ENCODE data around the gene PTGIR. TPM values are rescaled to one million over a fixed set of nuclear protein-coding genes. Genes with fewer than 3 reads are reported as not detected.

The PTGIR gene
- total RNA-seq, 1 donor from 2014 or later: 218 TPM

- peak; percentile 96 for DNase-seq (ENCODE audit: low spot score)
- H3K4me3 Mint-ChIP-seq (ENCODE audit: low read depth): peak overlapping the region; percentile 93
- H3K9me3 Mint-ChIP-seq: peaks cover 19% of the 10 kb centered on the region
- H3K27me3 Mint-ChIP-seq (ENCODE audit: low read depth): peaks cover 5% of the 10 kb centered on the region
- peaks cover 49% of the 10 kb centered on the region for H3K36me3 Mint-ChIP-seq (ENCODE audit: low read depth)
- peaks cover 18% of the 10 kb centered on the region for H3K4me1 Mint-ChIP-seq (ENCODE audit: low read depth)
- intact Hi-C loops (cut with micrococcal nuclease): loop anchor here (2.0 to 5.0 kb wide), 3 partner anchors 146 to 260 kb away; partner anchors contain the start of genes ARHGAP35, FKRP, SLC1A5 and STRN4
- peak overlapping the region; percentile 100 for H3K27ac Mint-ChIP-seq
Observed at GRCh38 chr19:46600384-46601317, 24.2 kb downstream of the PTGIR start.

GRCh38 chr19:46599716-46600373 lies 25.0 kb downstream of the PTGIR start:
- Mint-ChIP-seq H3K27me3 (ENCODE audit: low read depth) (peaks cover 8% of the 10 kb centered on the region), H3K36me3 (ENCODE audit: low read depth) (peaks cover 42% of the 10 kb centered on the region), H3K9me3 (peaks cover 19% of the 10 kb centered on the region)

GRCh38 chr19:46598372-46598917 lies 26.4 kb downstream of the PTGIR start:
- H3K27me3 Mint-ChIP-seq (ENCODE audit: low read depth): peaks cover 11% of the 10 kb centered on the region
- no peak for DNase-seq (ENCODE audit: low spot score)
- H3K4me1 Mint-ChIP-seq (ENCODE audit: low read depth): peaks cover 12% of the 10 kb centered on the region
- H3K4me3 Mint-ChIP-seq (ENCODE audit: low read depth): no peak overlapping the region
- H3K9me3 Mint-ChIP-seq: peaks cover 19% of the 10 kb centered on the region
- intact Hi-C loops (cut with micrococcal nuclease): no loop called here
- no peak overlapping the region for H3K27ac Mint-ChIP-seq
- peaks cover 32% of the 10 kb centered on the region for H3K36me3 Mint-ChIP-seq (ENCODE audit: low read depth)

More at GRCh38 chr19:46599716-46600373, 25.0 kb downstream of the PTGIR start:
- H3K4me1 Mint-ChIP-seq (ENCODE audit: low read depth): peaks cover 18% of the 10 kb centered on the region
- peak overlapping the region; percentile 93 for H3K4me3 Mint-ChIP-seq (ENCODE audit: low read depth)
- H3K27ac Mint-ChIP-seq: peak overlapping the region; percentile 100
- no peak for DNase-seq (ENCODE audit: low spot score)
- intact Hi-C loops (cut with micrococcal nuclease): loop anchor here (2.0 to 5.0 kb wide), 3 partner anchors 147 to 261 kb away; partner anchors contain the start of genes ARHGAP35, FKRP, SLC1A5 and STRN4

GRCh38 chr19:46596008-46596407 lies 28.9 kb downstream of the PTGIR start:
- no peak for DNase-seq (ENCODE audit: low spot score)
- H3K27ac Mint-ChIP-seq: no peak overlapping the region
- H3K9me3 Mint-ChIP-seq: peaks cover 19% of the 10 kb centered on the region
- H3K36me3 Mint-ChIP-seq (ENCODE audit: low read depth): peaks cover 14% of the 10 kb centered on the region
- intact Hi-C loops (cut with micrococcal nuclease): no loop called here
- H3K27me3 Mint-ChIP-seq (ENCODE audit: low read depth): peaks cover 16% of the 10 kb centered on the region
- H3K4me3 Mint-ChIP-seq (ENCODE audit: low read depth): no peak overlapping the region
- peaks cover 6% of the 10 kb centered on the region for H3K4me1 Mint-ChIP-seq (ENCODE audit: low read depth)

DNA sequence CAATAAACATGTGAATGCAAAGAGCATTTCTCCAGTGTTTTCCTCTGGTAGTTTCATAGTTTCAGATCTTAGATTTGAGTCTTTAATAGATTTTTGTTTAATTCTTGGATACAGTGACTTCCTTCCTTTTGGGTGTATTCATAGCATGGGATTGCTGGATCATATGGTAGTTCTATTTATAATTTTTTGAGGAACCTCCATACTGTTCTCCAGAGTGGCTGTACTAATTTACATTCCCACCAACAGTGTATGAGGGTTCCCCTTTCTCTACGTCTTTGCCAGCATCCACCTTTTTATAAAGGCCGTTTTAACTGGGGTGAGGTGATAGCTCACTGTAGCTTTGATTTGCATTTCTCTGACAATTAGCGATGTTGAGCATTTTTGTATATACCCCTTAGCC lies 33.0 kb downstream of the PTGIR start:
- peaks cover 24% of the 10 kb centered on the region for H3K27me3 Mint-ChIP-seq (ENCODE audit: low read depth)
- H3K36me3 Mint-ChIP-seq (ENCODE audit: low read depth): no peaks in the 10 kb centered on the region
- H3K4me1 Mint-ChIP-seq (ENCODE audit: low read depth): no peaks in the 10 kb centered on the region
- DNase-seq (ENCODE audit: low spot score): no peak
- no peak overlapping the region for H3K4me3 Mint-ChIP-seq (ENCODE audit: low read depth)
- intact Hi-C loops (cut with micrococcal nuclease): no loop called here
- H3K27ac Mint-ChIP-seq: no peak overlapping the region
- H3K9me3 Mint-ChIP-seq: no peaks in the 10 kb centered on the region

DNA sequence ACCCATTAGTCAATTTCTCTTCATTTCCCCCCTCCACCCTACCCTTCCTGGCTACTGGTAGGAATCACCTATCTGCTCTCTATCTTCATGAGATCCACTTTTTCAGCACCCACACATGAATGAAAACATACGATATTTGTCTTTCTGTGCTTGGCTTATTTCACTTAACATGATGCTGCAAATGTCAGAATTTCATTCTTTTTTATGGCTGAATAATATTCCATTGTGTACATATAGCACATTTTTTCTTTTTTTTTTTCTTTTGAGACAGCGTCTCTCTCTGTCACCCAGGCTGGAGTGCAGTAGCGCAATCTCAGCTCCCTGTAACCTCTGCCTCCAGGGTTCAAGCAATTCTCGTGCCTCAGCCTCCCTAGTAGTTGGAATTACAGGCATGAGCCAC lies 33.6 kb downstream of the PTGIR start:
- no peak overlapping the region for H3K27ac Mint-ChIP-seq
- DNase-seq (ENCODE audit: low spot score): no peak
- H3K4me1 Mint-ChIP-seq (ENCODE audit: low read depth): no peaks in the 10 kb centered on the region
- H3K9me3 Mint-ChIP-seq: no peaks in the 10 kb centered on the region
- intact Hi-C loops (cut with micrococcal nuclease): no loop called here
- H3K36me3 Mint-ChIP-seq (ENCODE audit: low read depth): no peaks in the 10 kb centered on the region
- peaks cover 27% of the 10 kb centered on the region for H3K27me3 Mint-ChIP-seq (ENCODE audit: low read depth)
- no peak overlapping the region for H3K4me3 Mint-ChIP-seq (ENCODE audit: low read depth)

GRCh38 chr19:46587861-46588260 lies 37.0 kb downstream of the PTGIR start:
- H3K4me3 Mint-ChIP-seq (ENCODE audit: low read depth): no peak overlapping the region
- peaks cover 27% of the 10 kb centered on the region for H3K27me3 Mint-ChIP-seq (ENCODE audit: low read depth)
- no peak for DNase-seq (ENCODE audit: low spot score)
- peaks cover 5% of the 10 kb centered on the region for H3K4me1 Mint-ChIP-seq (ENCODE audit: low read depth)
- no peaks in the 10 kb centered on the region for H3K9me3 Mint-ChIP-seq
- intact Hi-C loops (cut with micrococcal nuclease): no loop called here
- H3K36me3 Mint-ChIP-seq (ENCODE audit: low read depth): no peaks in the 10 kb centered on the region
- no peak overlapping the region for H3K27ac Mint-ChIP-seq

- Mint-ChIP-seq H3K4me1 (ENCODE audit: low read depth) (peaks cover 5% of the 10 kb centered on the region), H3K9me3 (no peaks in the 10 kb centered on the region), H3K4me3 (ENCODE audit: low read depth) (no peak overlapping the region), H3K27me3 (ENCODE audit: low read depth) (peaks cover 26% of the 10 kb centered on the region), H3K27ac (no peak overlapping the region), H3K36me3 (ENCODE audit: low read depth) (no peaks in the 10 kb centered on the region)
- DNase-seq (ENCODE audit: low spot score): no peak
- intact Hi-C loops (cut with micrococcal nuclease): no loop called here
Observed at GRCh38 chr19:46586294-46586693, 38.6 kb downstream of the PTGIR start.

DNA sequence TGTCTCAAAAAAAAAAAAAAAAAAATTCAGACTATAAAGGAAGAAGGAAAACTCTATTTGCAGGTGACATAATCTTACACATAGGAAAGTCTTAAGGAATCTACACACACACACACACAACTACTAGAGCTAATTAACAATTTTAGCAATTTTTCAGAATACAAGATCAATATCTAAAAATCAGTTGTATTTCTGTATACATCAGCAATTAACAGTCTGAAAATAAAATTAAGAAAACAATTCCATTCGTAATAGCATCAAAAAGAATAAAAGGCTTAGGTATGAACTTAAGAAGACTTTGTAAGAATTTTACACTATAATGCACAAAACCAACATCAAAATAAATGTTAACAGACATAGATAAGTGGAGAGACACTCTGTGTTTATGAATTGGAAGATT lies 39.4 kb downstream of the PTGIR start:
- intact Hi-C loops (cut with micrococcal nuclease): no loop called here
- Mint-ChIP-seq H3K9me3 (no peaks in the 10 kb centered on the region), H3K36me3 (ENCODE audit: low read depth) (no peaks in the 10 kb centered on the region), H3K4me1 (ENCODE audit: low read depth) (peaks cover 5% of the 10 kb centered on the region), H3K4me3 (ENCODE audit: low read depth) (no peak overlapping the region), H3K27me3 (ENCODE audit: low read depth) (peaks cover 27% of the 10 kb centered on the region), H3K27ac (no peak overlapping the region)
- no peak for DNase-seq (ENCODE audit: low spot score)

GRCh38 chr19:46580247-46580646 lies 44.6 kb downstream of the PTGIR start:
- Mint-ChIP-seq H3K4me3 (ENCODE audit: low read depth) (no peak overlapping the region), H3K36me3 (ENCODE audit: low read depth) (no peaks in the 10 kb centered on the region), H3K4me1 (ENCODE audit: low read depth) (peaks cover 9% of the 10 kb centered on the region), H3K27ac (no peak overlapping the region), H3K9me3 (no peaks in the 10 kb centered on the region), H3K27me3 (ENCODE audit: low read depth) (peaks cover 17% of the 10 kb centered on the region)
- DNase-seq (ENCODE audit: low spot score): no peak
- intact Hi-C loops (cut with micrococcal nuclease): no loop called here

DNA sequence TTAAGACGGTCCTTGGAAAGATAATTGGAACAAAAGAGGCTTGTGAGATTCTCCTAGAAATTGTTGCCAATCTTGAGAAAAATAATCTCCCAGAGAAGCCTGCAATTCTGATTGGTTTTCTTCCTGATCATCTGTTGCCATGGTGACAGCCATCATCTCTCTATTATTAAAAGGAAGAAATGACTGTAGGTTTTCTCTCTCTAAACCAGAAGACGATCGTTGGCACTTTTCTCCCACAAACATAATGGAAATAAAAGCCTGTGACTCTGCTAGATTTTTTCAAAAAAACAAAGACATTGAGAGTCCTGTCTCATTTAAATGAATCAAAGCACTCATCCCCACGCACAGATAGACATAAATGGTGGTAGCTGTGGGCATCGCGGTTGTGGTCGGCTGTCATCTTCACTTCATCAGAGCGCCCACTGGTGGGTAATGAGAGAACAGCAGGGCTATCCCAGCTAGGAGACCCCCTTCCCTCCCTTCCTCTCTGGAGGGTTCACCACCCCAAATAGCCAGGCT lies 45.5 kb downstream of the PTGIR start:
- Mint-ChIP-seq H3K4me3 (ENCODE audit: low read depth) (no peak overlapping the region), H3K36me3 (ENCODE audit: low read depth) (no peaks in the 10 kb centered on the region), H3K27me3 (ENCODE audit: low read depth) (peaks cover 15% of the 10 kb centered on the region), H3K27ac (no peak overlapping the region), H3K4me1 (ENCODE audit: low read depth) (peaks cover 14% of the 10 kb centered on the region), H3K9me3 (no peaks in the 10 kb centered on the region)
- DNase-seq (ENCODE audit: low spot score): no peak
- intact Hi-C loops (cut with micrococcal nuclease): no loop called here

- Mint-ChIP-seq H3K27me3 (ENCODE audit: low read depth) (peaks cover 13% of the 10 kb centered on the region), H3K4me3 (ENCODE audit: low read depth) (no peak overlapping the region), H3K4me1 (ENCODE audit: low read depth) (peaks cover 11% of the 10 kb centered on the region), H3K27ac (no peak overlapping the region), H3K36me3 (ENCODE audit: low read depth) (no peaks in the 10 kb centered on the region), H3K9me3 (no peaks in the 10 kb centered on the region)
- intact Hi-C loops (cut with micrococcal nuclease): no loop called here
- DNase-seq (ENCODE audit: low spot score): no peak
Observed at GRCh38 chr19:46578450-46578849, 46.4 kb downstream of the PTGIR start.

All from activated T-helper 2 cell treated with anti-CD3 and anti-CD28 coated beads, Interferon-gamma antibody, Interleukin-2, Interleukin-4, amounts not matched to agents 10 μg/mL and 5 μg/mL and 100 μg/mL, durations not matched to agents 14 hours and 24 hours and 36 hours (primary cell).